ENCODE measurements around the gene CSF1R.

DNA sequence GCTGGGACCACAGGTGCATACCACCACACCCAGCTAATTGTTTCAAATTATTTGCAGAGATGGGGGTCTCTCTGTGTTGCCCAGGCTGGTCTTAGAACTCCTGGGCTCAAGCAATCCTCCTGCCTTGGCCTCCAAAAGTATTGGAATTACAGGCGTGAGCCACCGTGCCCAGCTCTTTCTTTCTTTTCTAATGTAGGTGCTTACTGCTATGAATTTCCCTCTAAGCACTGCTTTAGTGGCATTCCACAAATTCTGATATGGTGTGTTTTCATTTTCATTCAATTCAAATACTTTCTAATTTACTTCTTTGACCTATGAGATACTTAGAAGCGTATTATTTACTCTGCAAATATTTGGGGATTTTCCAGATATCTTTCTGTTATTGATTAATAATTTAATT lies 70.9 kb downstream of the CSF1R start:
- TF ChIP-seq, protein P1, sequence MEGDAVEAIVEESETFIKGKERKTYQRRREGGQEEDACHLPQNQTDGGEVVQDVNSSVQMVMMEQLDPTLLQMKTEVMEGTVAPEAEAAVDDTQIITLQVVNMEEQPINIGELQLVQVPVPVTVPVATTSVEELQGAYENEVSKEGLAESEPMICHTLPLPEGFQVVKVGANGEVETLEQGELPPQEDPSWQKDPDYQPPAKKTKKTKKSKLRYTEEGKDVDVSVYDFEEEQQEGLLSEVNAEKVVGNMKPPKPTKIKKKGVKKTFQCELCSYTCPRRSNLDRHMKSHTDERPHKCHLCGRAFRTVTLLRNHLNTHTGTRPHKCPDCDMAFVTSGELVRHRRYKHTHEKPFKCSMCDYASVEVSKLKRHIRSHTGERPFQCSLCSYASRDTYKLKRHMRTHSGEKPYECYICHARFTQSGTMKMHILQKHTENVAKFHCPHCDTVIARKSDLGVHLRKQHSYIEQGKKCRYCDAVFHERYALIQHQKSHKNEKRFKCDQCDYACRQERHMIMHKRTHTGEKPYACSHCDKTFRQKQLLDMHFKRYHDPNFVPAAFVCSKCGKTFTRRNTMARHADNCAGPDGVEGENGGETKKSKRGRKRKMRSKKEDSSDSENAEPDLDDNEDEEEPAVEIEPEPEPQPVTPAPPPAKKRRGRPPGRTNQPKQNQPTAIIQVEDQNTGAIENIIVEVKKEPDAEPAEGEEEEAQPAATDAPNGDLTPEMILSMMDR (IDR thresholded peaks at IDR 0.05; ENCODE audit: borderline replicate concordance, extremely low read depth, low read length, poor library complexity, severe bottlenecking) = no peak
- TF ChIP-seq EZH2 (IDR thresholded peaks at IDR 0.05; ENCODE audit: borderline replicate concordance, low read depth, low read length, severe bottlenecking) = no peak
